Upper lobe of left lung (tissue), 6 donors: ENCODE measurements around the gene AMIGO3. TPM values are rescaled to one million over a fixed set of nuclear protein-coding genes. Genes with fewer than 3 reads are reported as not detected.

Source experiments
- ATAC-seq, 2 donors: fragments of 200-7000 bp; cut with Tn5 transposase; one replicate each; pipeline ENCODE4 v1.9.1; 2022; ENCODE audit warnings: mild to moderate bottlenecking in 2 of 2, moderate library complexity in 2 of 2; ENCODE audit not compliant: low FRiP score in 2 of 2
- DNase-seq, 2 donors: peaks; one replicate each; pipeline ENCODE4 v3.0.0-alpha.2; 2019 to 2020
- H3K27ac ChIP-seq, 4 donors: fragments of 200-600 bp; sonication (generic); one replicate each; pipeline ENCODE4 v1.5.1; 2016 to 2019
- H3K27me3 ChIP-seq, 4 donors: fragments of 200-600 bp; sonication (generic); one replicate each; pipeline ENCODE4 v1.5.1; 2017 to 2019
- H3K36me3 ChIP-seq, 4 donors: fragments of 200-600 bp; sonication (generic); one replicate each; pipeline ENCODE4 v1.5.1; 2016 to 2019
- H3K4me1 ChIP-seq, 4 donors: fragments of 200-600 bp; sonication (generic); one replicate each; pipeline ENCODE4 v1.5.1; 2018 to 2019
- H3K4me3 ChIP-seq, 4 donors: fragments of 200-600 bp; sonication (generic); one replicate each; pipeline ENCODE4 v1.5.1; 2017 to 2019; ENCODE audit warnings: mild to moderate bottlenecking in 2 of 4, moderate library complexity in 1 of 4
- H3K9me3 ChIP-seq, 4 donors: fragments of 200-600 bp; sonication (generic); one replicate each; pipeline ENCODE4 v1.5.1; 2018 to 2019
- EP300 ChIP-seq, 4 donors: sonication (generic); formaldehyde crosslinking; IDR thresholded peaks; one replicate each; pipeline ENCODE4 v1.5.1; 2017; ENCODE audit warnings: antibody characterized with exemption in 4 of 4, control low read depth in 2 of 4
- POLR2A ChIP-seq, 4 donors: fragments of 450-650 bp; IDR thresholded peaks; one replicate each; pipeline ENCODE4 v1.5.1; 2016 to 2017; ENCODE audit warnings: antibody characterized with exemption in 4 of 4, mild to moderate bottlenecking in 2 of 4
- POLR2AphosphoS5 ChIP-seq, 2 donors: sonication (generic); formaldehyde crosslinking; IDR thresholded peaks; one replicate each; pipeline ENCODE4 v1.5.1; 2017; ENCODE audit warnings: antibody characterized with exemption in 2 of 2
- WGBS, 2 donors: methylation state at CpG; one replicate each; pipeline ENCODE4 v1.1.5; 2017 to 2018; 5-methylcytosine and 5-hydroxymethylcytosine counted together
- total RNA-seq, 6 donors: library from RNA; depleted of rRNA in 4 of 6; stranded (reverse); fragments of >200 nt in 4 of 6; gene quantifications; one replicate each; pipeline versions ENCODE4 v1.1.0 to v1.2.1, GENCODE V29; 2016 to 2021
- TF ChIP-seq, protein P1 (sequence below), 6 experiments: fragments of 450-650 bp in 4 of 6; fragments of 200-600 bp in 2 of 6; sonication (generic) in 2 of 6; IDR thresholded peaks; one replicate each; pipeline ENCODE4 v1.5.1; 2016 to 2019; ENCODE audit warnings: antibody characterized with exemption in 6 of 6
- donor health status: DM: no; HTN: no; CAD: no; lungs with moderate emphysema.
- donor health status: DM: no; HTN: yes; CAD: no; lungs with severe emphysema.

AMIGO3 gene
- total RNA-seq, 6 donors from 2014 or later = 0.13 to 3.2 (median 1.9) TPM

DNA sequence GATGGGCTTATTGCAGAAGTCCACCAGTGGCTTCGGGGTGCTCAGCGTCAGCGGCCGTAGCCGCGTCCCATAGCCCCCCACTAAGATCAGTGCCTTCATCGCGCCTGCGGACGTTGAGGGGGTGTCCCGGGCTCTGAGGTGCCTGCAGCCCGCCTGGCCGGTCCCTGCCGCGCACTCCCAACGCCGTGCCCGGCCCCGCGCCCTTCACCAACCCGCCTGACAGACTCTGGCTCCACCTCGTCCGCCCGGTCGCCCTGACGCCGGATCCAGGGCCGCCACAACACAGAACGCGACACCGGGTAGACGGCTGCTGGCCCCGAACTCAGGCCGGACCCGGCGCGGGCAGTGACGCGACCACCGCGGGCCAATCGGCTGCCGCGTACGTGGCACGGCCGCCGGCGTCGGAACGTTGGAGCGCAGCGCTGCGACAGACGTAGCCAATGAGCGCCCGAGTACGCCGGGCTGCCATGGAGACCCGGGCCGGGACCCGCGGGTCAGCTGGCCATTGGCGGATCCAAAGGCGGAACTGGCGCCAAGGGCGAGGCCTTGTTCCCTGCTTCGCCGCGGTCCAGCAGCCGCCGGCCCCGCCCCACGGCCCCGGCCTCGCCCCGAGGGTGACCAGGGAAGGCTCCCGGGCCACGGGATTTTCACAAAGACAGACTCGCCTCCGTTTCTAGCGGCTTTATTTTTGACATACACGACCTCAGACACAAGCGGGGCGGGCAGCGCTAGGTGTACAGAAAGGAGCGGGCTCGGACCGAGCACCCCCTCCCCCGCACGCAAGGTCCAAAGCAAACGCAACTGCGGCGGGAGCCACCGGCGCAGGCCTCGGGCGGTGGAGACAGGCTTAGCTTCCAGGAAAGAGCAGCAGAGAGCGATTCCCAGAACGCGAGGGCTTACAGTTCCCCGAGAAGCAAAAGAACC lies 4.4 kb upstream of the AMIGO3 start, which contains the start of gene GMPPB:
Gene GMPPB (minus strand): TSS at position 324 of the 924 bp plus-strand sequence. CDS start 225 bp downstream, at position 99.
- H3K4me3 ChIP-seq = peak within 1 kb of the TSS; percentile 67 to 94 (median 86)
- H3K9me3 ChIP-seq = no peaks in the 10 kb centered on the region
- DNase-seq = peak; percentile 99
- TF ChIP-seq POLR2AphosphoS5 (IDR thresholded peaks at IDR 0.05) (peak; percentile 75), EP300 (IDR thresholded peaks at IDR 0.05) (no peak), POLR2A (IDR thresholded peaks at IDR 0.05) (peak in 2 of 4 donors; percentile 39 to 87)
- TF ChIP-seq, protein P1, sequence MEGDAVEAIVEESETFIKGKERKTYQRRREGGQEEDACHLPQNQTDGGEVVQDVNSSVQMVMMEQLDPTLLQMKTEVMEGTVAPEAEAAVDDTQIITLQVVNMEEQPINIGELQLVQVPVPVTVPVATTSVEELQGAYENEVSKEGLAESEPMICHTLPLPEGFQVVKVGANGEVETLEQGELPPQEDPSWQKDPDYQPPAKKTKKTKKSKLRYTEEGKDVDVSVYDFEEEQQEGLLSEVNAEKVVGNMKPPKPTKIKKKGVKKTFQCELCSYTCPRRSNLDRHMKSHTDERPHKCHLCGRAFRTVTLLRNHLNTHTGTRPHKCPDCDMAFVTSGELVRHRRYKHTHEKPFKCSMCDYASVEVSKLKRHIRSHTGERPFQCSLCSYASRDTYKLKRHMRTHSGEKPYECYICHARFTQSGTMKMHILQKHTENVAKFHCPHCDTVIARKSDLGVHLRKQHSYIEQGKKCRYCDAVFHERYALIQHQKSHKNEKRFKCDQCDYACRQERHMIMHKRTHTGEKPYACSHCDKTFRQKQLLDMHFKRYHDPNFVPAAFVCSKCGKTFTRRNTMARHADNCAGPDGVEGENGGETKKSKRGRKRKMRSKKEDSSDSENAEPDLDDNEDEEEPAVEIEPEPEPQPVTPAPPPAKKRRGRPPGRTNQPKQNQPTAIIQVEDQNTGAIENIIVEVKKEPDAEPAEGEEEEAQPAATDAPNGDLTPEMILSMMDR (IDR thresholded peaks at IDR 0.05) = peak in 2 of 6 experiments; percentile 7 to 13
- peak within 1 kb of the TSS; percentile 91 to 96 (median 93) for H3K27ac ChIP-seq
- peaks cover 15 to 61% (median 35%) of the 10 kb centered on the region in 4 donors for H3K36me3 ChIP-seq
- H3K27me3 ChIP-seq = no peaks in the 10 kb centered on the region
- H3K4me1 ChIP-seq = peaks cover 24 to 47% (median 28%) of the 10 kb centered on the region in 4 donors
- peak; percentile 94 to 95 for ATAC-seq
- 0% methylated on average over 7 to 52 of the region's 102 CpGs for WGBS, 2 donors

DNA sequence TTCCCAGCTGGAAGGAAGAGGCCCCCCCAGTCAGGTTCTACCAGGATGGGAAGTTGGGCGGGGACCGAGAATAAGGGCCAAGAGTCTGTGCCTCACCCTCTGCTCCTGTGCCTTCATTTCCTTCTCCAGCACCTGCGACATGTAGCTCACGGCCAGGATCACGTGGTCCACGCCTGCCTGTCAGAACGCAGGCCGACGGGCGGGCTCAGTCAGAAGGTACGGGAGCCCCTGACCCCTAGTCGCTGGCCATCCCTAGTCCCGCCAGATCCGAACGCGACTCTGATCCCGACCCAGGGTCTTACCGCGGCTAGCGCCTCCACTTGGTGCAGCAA lies 3.8 kb upstream of the AMIGO3 start:
- peak in 1 of 2 donors; percentile 17 for ATAC-seq

DNA sequence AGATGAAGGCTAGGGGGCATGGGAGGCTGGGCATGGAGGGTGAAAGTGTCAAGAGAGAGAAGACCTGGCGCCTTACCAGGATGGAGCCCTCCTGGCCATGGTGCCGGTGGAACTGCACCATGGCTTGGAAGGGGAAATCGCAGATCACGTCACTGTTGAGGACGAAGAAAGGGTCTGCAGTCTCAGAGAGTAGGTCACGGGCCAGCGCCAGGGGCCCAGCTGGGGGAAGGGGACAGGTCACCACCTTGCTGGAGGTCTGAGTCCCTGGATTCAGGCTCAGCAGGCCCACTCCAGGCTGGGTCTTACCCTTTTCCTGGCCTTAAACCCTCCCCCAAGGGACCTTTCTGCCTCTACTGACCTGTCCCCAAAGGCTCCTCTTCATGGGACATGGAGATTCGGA lies 3.4 kb upstream of the AMIGO3 start:
- H3K9me3 ChIP-seq = no peaks in the 10 kb centered on the region
- 57 to 78% methylated on average over 8 of the region's 8 CpGs for WGBS, 2 donors
- ATAC-seq = no peak
- peak overlapping the region; percentile 91 to 96 (median 93) for H3K27ac ChIP-seq
- TF ChIP-seq POLR2AphosphoS5 (IDR thresholded peaks at IDR 0.05) (no peak), EP300 (IDR thresholded peaks at IDR 0.05) (no peak), POLR2A (IDR thresholded peaks at IDR 0.05) (no peak)
- TF ChIP-seq, protein P1 (IDR thresholded peaks at IDR 0.05) = no peak
- H3K4me1 ChIP-seq = peaks cover 28 to 57% (median 34%) of the 10 kb centered on the region in 4 donors
- no peaks in the 10 kb centered on the region for H3K27me3 ChIP-seq
- peak in 1 of 2 donors; percentile 77 for DNase-seq
- H3K36me3 ChIP-seq = peaks cover 12 to 53% (median 32%) of the 10 kb centered on the region in 4 donors
- H3K4me3 ChIP-seq = peak overlapping the region; percentile 67 to 94 (median 86)

More for the DNA sequence above, 3.8 kb upstream of the AMIGO3 start:
- Histone ChIP-seq H3K36me3 (peaks cover 15 to 56% (median 34%) of the 10 kb centered on the region in 4 donors), H3K4me1 (peaks cover 28 to 53% (median 34%) of the 10 kb centered on the region in 4 donors), H3K27me3 (no peaks in the 10 kb centered on the region), H3K4me3 (peak overlapping the region; percentile 67 to 94 (median 86)), H3K27ac (peak overlapping the region; percentile 91 to 96 (median 93)), H3K9me3 (no peaks in the 10 kb centered on the region)
- TF ChIP-seq EP300 (IDR thresholded peaks at IDR 0.05) = no peak
- TF ChIP-seq, protein P1 (IDR thresholded peaks at IDR 0.05) = no peak
- no peak for TF ChIP-seq POLR2AphosphoS5 (IDR thresholded peaks at IDR 0.05)
- no peak for TF ChIP-seq POLR2A (IDR thresholded peaks at IDR 0.05)
- peak in 1 of 2 donors; percentile 89 for DNase-seq
- WGBS, 2 donors = 0 to 4% methylated on average over 3 to 8 of the region's 20 CpGs

DNA sequence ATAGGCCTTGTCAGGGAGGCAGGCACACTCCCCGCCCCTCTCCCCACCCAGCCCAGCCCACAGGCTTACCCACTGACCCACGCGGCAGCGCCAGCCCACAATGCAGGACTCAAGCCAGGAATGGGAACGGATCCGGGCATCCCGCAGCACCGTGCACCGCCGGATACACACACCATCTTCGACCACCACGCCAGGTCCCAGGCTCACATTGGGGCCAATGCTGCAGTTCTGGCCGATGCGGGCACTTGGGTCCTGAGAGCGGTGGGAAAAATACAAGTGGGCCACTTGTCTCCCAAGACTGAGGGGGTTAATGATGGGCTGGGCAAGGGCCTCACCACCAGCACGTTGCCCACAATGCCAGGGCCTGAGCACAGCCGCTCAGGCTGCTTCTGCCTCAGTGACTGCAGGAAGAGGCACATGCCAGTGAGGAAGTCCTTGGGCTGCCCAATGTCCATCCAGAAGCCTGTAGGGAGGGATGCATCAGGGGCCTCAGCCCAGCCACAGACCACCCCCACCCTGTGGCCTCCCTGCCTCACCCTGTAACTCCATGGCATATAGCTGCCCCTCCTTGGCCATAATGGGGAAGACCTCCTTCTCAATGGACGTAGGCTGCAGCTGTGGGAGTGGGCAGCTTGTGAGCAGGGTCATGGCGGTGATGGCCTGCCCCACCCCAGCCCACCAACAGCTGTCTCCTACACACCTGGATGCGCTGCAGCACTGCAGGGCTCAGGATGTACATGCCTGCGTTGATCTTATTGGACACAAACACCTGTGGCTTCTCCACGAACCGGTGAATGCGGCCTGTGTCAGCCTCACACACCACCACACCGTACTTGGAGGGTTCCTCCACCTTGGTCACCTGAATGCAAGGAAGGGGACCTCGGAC lies 2.7 kb upstream of the AMIGO3 start:
- H3K27me3 ChIP-seq = no peaks in the 10 kb centered on the region
- peak overlapping the region in 2 of 4 donors; percentile 67 to 86 for H3K4me3 ChIP-seq
- no peaks in the 10 kb centered on the region for H3K9me3 ChIP-seq
- ATAC-seq (no peak), DNase-seq (peak; percentile 19 to 81)
- WGBS, 2 donors = 91% methylated on average over 26 of the region's 26 CpGs; no CpG with 5 or more reads in 1 of the 2 donors
- H3K4me1 ChIP-seq = peaks cover 28 to 58% (median 34%) of the 10 kb centered on the region in 4 donors
- TF ChIP-seq, protein P1 (IDR thresholded peaks at IDR 0.05) = no peak
- TF ChIP-seq POLR2A (IDR thresholded peaks at IDR 0.05) = no peak
- no peak for TF ChIP-seq POLR2AphosphoS5 (IDR thresholded peaks at IDR 0.05)
- no peak for TF ChIP-seq EP300 (IDR thresholded peaks at IDR 0.05)
- H3K27ac ChIP-seq = peak overlapping the region in 1 of 4 donors; percentile 91
- peaks cover 5 to 45% (median 24%) of the 10 kb centered on the region in 4 donors for H3K36me3 ChIP-seq
